ENCODE data around the gene SUSD1. TPM values are rescaled to one million over a fixed set of nuclear protein-coding genes. Genes with fewer than 3 reads are reported as not detected.

The SUSD1 gene
- total and polyA plus RNA-seq, 10 donors = 4.4 to 26.8 (median 20.2) TPM

- no peak for DNase-seq
- Histone ChIP-seq H3K4me3 (no peak overlapping the region), H3K27me3 (replicated peaks in 1 of 7) (no peaks in the 10 kb centered on the region), H3K9me3 (peaks cover 0 to 6% (median 0%) of the 10 kb centered on the region in 8 donors), H3K27ac (peak overlapping the region in 2 of 8 donors; percentile 21 to 23), H3K4me1 (peaks cover 0 to 43% (median 17%) of the 10 kb centered on the region in 6 donors), H3K36me3 (peaks cover 0 to 8% (median 0%) of the 10 kb centered on the region in 6 donors)
- intact Hi-C loops (cut with DNase I; ENCODE audit: low total_unique reads) = no loop called here
- TF ChIP-seq POLR2AphosphoS5 (IDR thresholded peaks at IDR 0.05) = no peak
Observed at GRCh38 chr9:112047538-112048066, 127.5 kb downstream of the SUSD1 start.

- no peaks in the 10 kb centered on the region for H3K27me3 ChIP-seq (replicated peaks in 1 of 7)
- peaks cover 0 to 30% (median 12%) of the 10 kb centered on the region in 6 donors for H3K4me1 ChIP-seq
- DNase-seq = no peak
- H3K36me3 ChIP-seq = peaks cover 0 to 9% (median 0%) of the 10 kb centered on the region in 6 donors
- H3K27ac ChIP-seq = peak overlapping the region in 1 of 8 donors; percentile 22
- intact Hi-C loops (cut with DNase I; ENCODE audit: low total_unique reads) = no loop called here
- peaks cover 0 to 6% (median 0%) of the 10 kb centered on the region in 8 donors for H3K9me3 ChIP-seq
- no peak overlapping the region for H3K4me3 ChIP-seq
- TF ChIP-seq POLR2A (IDR thresholded peaks at IDR 0.05) = no peak
- TF ChIP-seq CTCF (IDR thresholded peaks at IDR 0.05 in 8 of 11, conservative IDR thresholded peaks at IDR 0.05 in 3 of 11) = no peak
- no peak for TF ChIP-seq POLR2AphosphoS5 (IDR thresholded peaks at IDR 0.05)
Observed at GRCh38 chr9:112046181-112046580, 128.9 kb downstream of the SUSD1 start.

- no peaks in the 10 kb centered on the region for H3K27me3 ChIP-seq (replicated peaks in 1 of 7)
- peaks cover 0 to 18% (median 0%) of the 10 kb centered on the region in 6 donors for H3K36me3 ChIP-seq
- peaks cover 0 to 6% (median 0%) of the 10 kb centered on the region in 8 donors for H3K9me3 ChIP-seq
- 91 to 98% (median 95%) methylated on average over 4 of the region's 4 CpGs for WGBS, 5 donors
- peaks cover 0 to 21% (median 4%) of the 10 kb centered on the region in 6 donors for H3K4me1 ChIP-seq
- TF ChIP-seq CTCF (IDR thresholded peaks at IDR 0.05 in 8 of 11, conservative IDR thresholded peaks at IDR 0.05 in 3 of 11) (no peak), POLR2AphosphoS5 (IDR thresholded peaks at IDR 0.05) (no peak), POLR2A (IDR thresholded peaks at IDR 0.05) (no peak)
- H3K4me3 ChIP-seq = no peak overlapping the region
- intact Hi-C loops (cut with DNase I; ENCODE audit: low total_unique reads) = no loop called here
- no peak for DNase-seq
- no peak overlapping the region for H3K27ac ChIP-seq
Observed at GRCh38 chr9:112044881-112045280, 130.2 kb downstream of the SUSD1 start.

GRCh38 chr9:112044186-112044585 lies 130.9 kb downstream of the SUSD1 start:
- TF ChIP-seq POLR2AphosphoS5 (IDR thresholded peaks at IDR 0.05) = no peak
- TF ChIP-seq CTCF (IDR thresholded peaks at IDR 0.05 in 8 of 11, conservative IDR thresholded peaks at IDR 0.05 in 3 of 11) = no peak
- TF ChIP-seq POLR2A (IDR thresholded peaks at IDR 0.05) = no peak
- intact Hi-C loops (cut with DNase I; ENCODE audit: low total_unique reads) = no loop called here
- Histone ChIP-seq H3K4me1 (peaks cover 0 to 28% (median 4%) of the 10 kb centered on the region in 6 donors), H3K9me3 (peaks cover 0 to 6% (median 0%) of the 10 kb centered on the region in 8 donors), H3K4me3 (no peak overlapping the region), H3K36me3 (peaks cover 0 to 25% (median 0%) of the 10 kb centered on the region in 6 donors), H3K27me3 (replicated peaks in 1 of 7) (no peaks in the 10 kb centered on the region), H3K27ac (no peak overlapping the region)
- DNase-seq = no peak

Measured in spleen (tissue), 11 donors.